DMS114 treated with DMSO at 0.1 percent for 48 hours (cell line): Measurements from ENCODE around the gene SLF1.
"Not testable (repeated sequence)": the region's sequence is repeated elsewhere in the genome, so short reads cannot be mapped to it uniquely, and the experiment has no call there.

ENCODE experiments used
- DNase-seq: peaks from one replicate; lab custom pipeline; 2025; ENCODE audit not compliant: unreplicated experiment; lab: John Stamatoyannopoulos, UW

Gene SLF1

GRCh38 chr5:94618493-94619328 lies at the start of gene SLF1, which contains the start of gene KIAA0825:
Gene SLF1, plus strand, starts transcription at chr5:94618669. Its CDS starts 10,142 bp downstream, at chr5:94628811.
Gene KIAA0825, minus strand, starts transcription at chr5:94618604. Its CDS starts 81,478 bp downstream, at chr5:94537126.
- DNase-seq: peak; percentile 86

GRCh38 chr5:94571415-94571814 lies 47.1 kb upstream of the SLF1 start:
- no peak for DNase-seq

- DNase-seq: not testable (repeated sequence)
Measured at GRCh38 chr5:94573349-94573748, 45.1 kb upstream of the SLF1 start.

- DNase-seq: no peak
Measured at GRCh38 chr5:94575196-94575595, 43.3 kb upstream of the SLF1 start.

- DNase-seq: no peak
Measured at GRCh38 chr5:94577466-94578245, 40.8 kb upstream of the SLF1 start.

DNA sequence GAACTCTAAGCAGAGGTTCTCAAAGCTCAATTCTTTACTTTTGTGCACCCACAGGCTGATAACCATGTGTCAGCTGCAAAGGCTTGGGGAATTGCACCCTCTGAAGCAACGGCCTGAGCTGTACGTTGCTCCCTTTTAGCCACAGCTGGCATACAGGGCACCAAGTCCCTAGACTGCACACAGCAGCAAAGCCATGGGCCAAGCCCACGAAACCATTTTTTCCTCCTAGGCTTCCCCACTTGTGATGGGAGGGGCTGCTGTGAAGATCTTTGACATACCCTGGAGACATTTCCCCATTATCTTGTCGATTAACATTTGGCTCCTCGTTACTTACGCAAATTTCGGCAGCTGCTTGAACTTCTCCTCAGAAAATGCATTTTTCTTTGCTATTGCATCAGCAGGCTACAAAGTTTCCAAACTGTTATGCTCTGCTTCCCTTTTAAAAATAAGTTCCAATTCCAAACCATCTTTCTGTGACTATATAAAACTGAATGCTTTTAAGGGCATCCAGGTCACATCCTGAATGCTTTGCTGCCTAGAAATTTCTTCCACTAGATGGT lies 23.1 kb upstream of the SLF1 start:
- no peak for DNase-seq

DNA sequence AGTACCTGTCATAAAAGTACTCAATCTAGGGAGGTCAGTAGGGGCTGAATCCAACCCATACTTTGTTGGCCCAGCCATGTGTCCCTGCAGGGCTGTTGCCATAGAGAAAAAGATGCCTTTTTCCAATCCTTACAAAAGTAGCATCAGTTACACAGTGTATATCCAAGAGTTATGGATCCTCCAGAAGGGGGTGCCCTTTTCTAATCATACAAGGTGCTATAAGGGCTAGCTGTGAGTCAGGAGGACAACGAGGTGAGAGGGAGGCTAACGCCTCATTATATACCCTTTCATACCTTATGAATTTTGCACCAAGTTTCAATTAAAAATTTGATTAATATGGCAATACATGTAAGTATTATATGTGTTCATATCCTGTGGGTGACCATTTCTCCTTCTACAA lies 4.9 kb upstream of the SLF1 start:
- no peak for DNase-seq

GRCh38 chr5:94614156-94614805 lies 4.2 kb upstream of the SLF1 start:
- no peak for DNase-seq

DNA sequence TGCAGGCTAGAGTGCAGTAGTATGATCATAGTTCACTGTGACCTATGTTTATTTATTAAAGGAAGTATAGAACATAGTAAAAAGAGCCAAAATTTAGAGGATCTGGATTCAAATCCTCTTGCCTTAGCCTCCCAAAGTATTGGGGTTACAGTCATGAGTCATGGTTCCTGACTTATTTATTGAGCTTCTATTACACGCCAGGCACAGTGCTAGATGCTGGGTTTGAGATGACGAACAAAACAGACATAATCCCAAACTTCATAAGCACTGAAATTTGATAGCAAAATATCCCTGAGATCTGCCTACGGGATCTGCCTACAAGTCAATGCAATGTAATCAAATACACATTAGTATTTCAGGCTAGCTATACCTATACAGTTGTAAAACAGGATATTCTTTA lies 2.6 kb upstream of the SLF1 start:
- no peak for DNase-seq

DNA sequence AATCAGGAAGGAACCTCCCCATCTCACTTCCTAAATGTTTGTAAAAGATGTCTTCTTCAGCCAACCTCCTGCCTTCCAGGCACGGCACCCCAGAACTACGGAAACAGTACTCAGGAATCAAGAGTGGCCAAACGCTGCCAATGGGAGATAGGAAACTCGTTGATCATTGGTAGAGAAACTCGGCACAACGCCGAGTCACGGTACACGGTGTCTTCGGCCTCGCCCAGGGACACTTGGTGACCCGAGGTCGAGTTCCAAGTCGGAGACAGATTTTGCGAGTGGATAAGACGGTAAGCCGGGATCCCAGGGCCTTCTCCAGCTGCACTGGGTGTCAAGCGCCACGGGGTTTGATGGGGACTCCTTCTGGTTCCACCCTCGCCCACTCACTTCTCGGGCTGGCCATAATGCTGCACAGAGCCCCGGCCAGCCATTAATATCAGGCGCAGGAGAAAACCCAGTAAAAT lies 408 bp upstream of the SLF1 start:
- DNase-seq: peak; percentile 81

GRCh38 chr5:94620256-94620655 lies 1.8 kb downstream of the SLF1 start:
- DNase-seq: no peak

GRCh38 chr5:94621763-94622162 lies 3.3 kb downstream of the SLF1 start:
- peak; percentile 42 for DNase-seq

- DNase-seq: peak; percentile 23
Measured at GRCh38 chr5:94623011-94623410, 4.5 kb downstream of the SLF1 start.

- DNase-seq: no peak
Measured at GRCh38 chr5:94623877-94624276, 5.4 kb downstream of the SLF1 start.

GRCh38 chr5:94627191-94627590 lies 8.7 kb downstream of the SLF1 start:
- DNase-seq: no peak

DNA sequence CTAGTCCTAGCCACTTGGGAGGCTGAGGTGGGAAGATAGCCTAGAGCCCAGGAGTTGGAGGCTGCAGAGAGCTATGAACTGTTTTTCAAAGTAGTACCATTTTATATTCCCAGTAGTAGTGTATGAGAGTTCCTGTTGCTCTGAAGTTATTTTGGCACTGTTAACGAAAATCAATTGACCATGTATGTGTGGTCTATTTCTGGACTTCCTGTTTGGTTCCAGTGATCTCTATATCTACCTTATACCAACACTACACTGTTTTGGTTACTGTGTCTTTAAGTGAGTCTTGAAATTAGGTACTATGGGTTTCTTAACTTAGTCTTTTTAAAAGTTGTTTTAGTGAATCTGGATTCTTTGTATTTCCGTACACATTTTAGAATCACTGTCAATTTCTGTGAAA lies 13.6 kb downstream of the SLF1 start:
- DNase-seq: no peak

DNA sequence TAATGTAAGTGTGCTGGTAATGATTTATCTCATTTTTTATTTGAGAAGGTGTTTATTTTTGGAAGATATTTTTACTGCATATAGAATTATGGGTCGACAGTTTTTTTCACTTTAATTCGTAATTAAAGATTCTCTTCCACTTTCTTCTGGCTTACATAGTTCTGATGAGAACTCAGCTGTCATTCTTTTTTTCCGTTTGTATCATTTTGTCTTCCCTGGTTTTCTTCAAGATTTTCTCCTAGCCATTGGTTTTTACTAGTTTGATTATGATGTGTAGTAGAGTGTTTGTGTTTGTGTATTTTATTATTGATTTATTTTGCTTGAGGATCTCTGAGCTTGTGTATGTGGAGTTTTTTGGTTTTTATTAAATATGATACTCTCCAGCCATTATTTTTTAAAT lies 21.7 kb downstream of the SLF1 start:
- DNase-seq: no peak

DNA sequence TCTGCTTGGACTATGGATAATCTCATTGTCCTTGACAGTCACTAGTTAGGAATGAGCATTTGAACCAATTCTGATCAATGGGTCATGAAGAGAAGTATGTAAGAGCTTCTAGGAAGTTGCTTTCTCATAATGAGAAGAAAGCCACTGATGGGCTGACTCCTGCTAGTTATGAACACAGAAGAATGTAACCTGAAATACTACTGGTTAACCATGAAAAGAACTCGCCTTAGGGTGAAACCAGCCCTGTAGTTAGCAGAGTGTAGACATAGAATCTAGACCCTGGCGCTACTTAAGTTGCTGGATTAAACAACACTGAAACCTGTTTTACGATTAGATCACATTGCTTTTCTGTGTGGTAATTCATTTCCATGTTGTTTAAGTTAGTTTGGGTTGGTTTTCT lies 26.6 kb downstream of the SLF1 start:
- DNase-seq: no peak

- no peak for DNase-seq
Measured at GRCh38 chr5:94646758-94647157, 28.3 kb downstream of the SLF1 start.

- no peak for DNase-seq
Measured at GRCh38 chr5:94649874-94650273, 31.4 kb downstream of the SLF1 start.

GRCh38 chr5:94658272-94658671 lies 39.8 kb downstream of the SLF1 start:
- no peak for DNase-seq
